K562 (cell line): ENCODE measurements around the gene SAMD11. TPM values are rescaled to one million over a fixed set of nuclear protein-coding genes. Genes with fewer than 3 reads are reported as not detected.

Experiments used
- ATAC-seq: fragments of 200-7000 bp; cut with Tn5 transposase; 3 replicates; pipeline ENCODE4 v1.9.1; 2020; ENCODE audit warnings: moderate library complexity
- BruUV-seq: library from RNA; stranded (reverse); fragments of 400-500 nt; replicated peaks from 2 replicates; lab custom pipeline; 2021; lab: Mats Ljungman, UMichigan
- CTCF ChIA-PET: fragments of 300-600 bp; formaldehyde crosslinking; extraction: SDS; loops from one replicate; lab custom pipeline; 2021; ENCODE audit warnings: low intra/inter-chr PET ratio; lab: Yijun Ruan, JAX
- POLR2A ChIA-PET: fragments of 300-600, 350-650 bp; sonication (Branson Sonifier 250); formaldehyde crosslinking; extraction: SDS; loops from one replicate; lab custom pipeline; 2021; ENCODE audit warnings: antibody characterized with exemption, inconsistent platforms; lab: Yijun Ruan, JAX
- DNase-seq, 4 experiments: peaks; one replicate each; pipeline versions ENCODE4 v3.0.0 to v3.0.0-alpha.2; 2011 to 2018; ENCODE audit warnings: low spot score in 3 of 4, mixed read lengths in 3 of 4; ENCODE audit errors: extremely low read depth in 1 of 4
- FAIRE-seq: peaks from 2 replicates; lab custom pipeline; 2011; peaks lifted over from hg19 to GRCh38; lab: Jason Lieb, UNC
- H2AFZ ChIP-seq: 2 replicates; pipeline ENCODE4 v1.6.0; 2011; ENCODE audit warnings: low read depth, low read length, control low read depth, inconsistent platforms
- H3K27ac ChIP-seq: fragments of 200-600 bp; 3 replicates; pipeline ENCODE4 v1.8.0; 2011; ENCODE audit warnings: low read depth, mild to moderate bottlenecking, control low read depth, inconsistent platforms, low read length, moderate library complexity, mixed read lengths; ENCODE audit errors: extremely low read depth
- H3K27me3 ChIP-seq, 2 experiments: fragments of 300-600 bp in 1 of 2; 2 replicates in 1 of 2; 3 replicates in 1 of 2; pipeline versions ENCODE4 v1.6.0 to v1.8.0; 2011; ENCODE audit warnings: inconsistent platforms in 2 of 2, low read length in 2 of 2, mild to moderate bottlenecking in 1 of 2, mixed read lengths in 1 of 2, moderate library complexity in 1 of 2; ENCODE audit not compliant: control insufficient read depth in 2 of 2, insufficient read depth in 2 of 2
- H3K36me3 ChIP-seq: fragments of 300-600 bp; 3 replicates; pipeline ENCODE4 v1.8.0; 2011; ENCODE audit warnings: mild to moderate bottlenecking, low read length, inconsistent platforms; ENCODE audit not compliant: control insufficient read depth, insufficient read depth
- H3K4me1 ChIP-seq, 2 experiments: fragments of 200-600 bp in 1 of 2; replicated peaks in 1 of 2; 2 replicates in 1 of 2; 3 replicates in 1 of 2; pipeline versions ENCODE4 v1.5.1 to v1.8.0; 2011; ENCODE audit warnings: inconsistent platforms in 2 of 2, low read length in 2 of 2, mild to moderate bottlenecking in 1 of 2, mixed read lengths in 1 of 2, moderate library complexity in 1 of 2; ENCODE audit not compliant: control insufficient read depth in 2 of 2, insufficient read depth in 2 of 2
- H3K4me2 ChIP-seq: 2 replicates; pipeline ENCODE4 v1.6.1; 2011; ENCODE audit warnings: low read length, control low read depth, inconsistent platforms, mixed read lengths; ENCODE audit not compliant: insufficient read depth
- H3K4me3 ChIP-seq: fragments of 200-600 bp; sonication (generic), shearing (Covaris generic); 2 replicates; pipeline ENCODE4 v1.5.1; 2016; ENCODE audit warnings: control low read depth, inconsistent platforms
- H3K79me2 ChIP-seq: fragments of 200-600 bp; 3 replicates; pipeline ENCODE4 v1.8.0; 2011; ENCODE audit warnings: low read length, inconsistent platforms; ENCODE audit not compliant: control insufficient read depth, insufficient read depth
- H3K9ac ChIP-seq, 2 experiments: 2 replicates each; pipeline versions ENCODE4 v1.6.0 to v1.6.1; 2011; ENCODE audit warnings: low read depth in 2 of 2, low read length in 2 of 2, control low read depth in 1 of 2, inconsistent platforms in 1 of 2, mild to moderate bottlenecking in 1 of 2, mixed read lengths in 1 of 2; ENCODE audit not compliant: insufficient read depth in 1 of 2
- H3K9me1 ChIP-seq: one replicate; pipeline ENCODE4 v1.6.0; 2011; ENCODE audit warnings: inconsistent platforms, mild to moderate bottlenecking, low read length, moderate library complexity; ENCODE audit not compliant: control insufficient read depth, insufficient read depth
- H3K9me3 ChIP-seq: replicated peaks from 2 replicates; pipeline ENCODE4 v1.5.1; 2011; ENCODE audit warnings: low read depth, low read length, inconsistent platforms; ENCODE audit not compliant: control insufficient read depth, insufficient read depth
- H4K20me1 ChIP-seq: replicated peaks from 2 replicates; pipeline ENCODE4 v1.6.1; 2011; ENCODE audit warnings: low read length, inconsistent platforms, mixed read lengths; ENCODE audit not compliant: control insufficient read depth, insufficient read depth
- BCL6 ChIP-seq: fragments of 250-450 bp; sonication (Bioruptor Pico); IDR thresholded peaks from 2 replicates; pipeline ENCODE4 v1.4.0; 2020
- BRD4 ChIP-seq: fragments of 200-600 bp; sonication (generic); IDR thresholded peaks from 2 replicates; pipeline ENCODE4 v1.6.1; 2017; ENCODE audit warnings: inconsistent platforms
- DNMT1 ChIP-seq: fragments of 450-650 bp; IDR thresholded peaks from 2 replicates; pipeline ENCODE4 v1.6.1; 2016; ENCODE audit warnings: antibody characterized with exemption, mild to moderate bottlenecking
- ETV5 ChIP-seq: sonication (generic); formaldehyde crosslinking; IDR thresholded peaks from 2 replicates; pipeline ENCODE4 v1.4.0; 2020; ENCODE audit warnings: low read depth, mild to moderate bottlenecking, missing genetic modification reagents
- FOXA3 ChIP-seq, 2 experiments: fragments of 450-650 bp in 1 of 2; sonication (generic) in 1 of 2; formaldehyde crosslinking; IDR thresholded peaks in 1 of 2; conservative IDR thresholded peaks in 1 of 2; 2 replicates each; pipeline versions ENCODE4 v1.4.0 to v1.8.0; 2020 to 2022; ENCODE audit warnings: mild to moderate bottlenecking in 2 of 2, missing genetic modification reagents in 1 of 2
- HCFC1 ChIP-seq: IDR thresholded peaks from 2 replicates; pipeline ENCODE4 v1.6.1; 2012; ENCODE audit warnings: low read depth, low read length, improper control_type of control experiment
- HDAC1 ChIP-seq, 2 experiments: fragments of 450-650 bp; IDR thresholded peaks; 2 replicates each; pipeline ENCODE4 v1.6.1; 2016 to 2017; ENCODE audit warnings: inconsistent platforms in 1 of 2, mild to moderate bottlenecking in 1 of 2, moderate library complexity in 1 of 2
- KDM2B ChIP-seq: fragments of 250-450 bp; sonication (Bioruptor Pico); IDR thresholded peaks from 2 replicates; pipeline ENCODE4 v1.8.0; 2021; ENCODE audit warnings: mild to moderate bottlenecking, moderate library complexity
- NELFE ChIP-seq: IDR thresholded peaks from 2 replicates; pipeline ENCODE4 v1.6.1; 2011; ENCODE audit warnings: mild to moderate bottlenecking; ENCODE audit not compliant: insufficient read depth, insufficient read length
- ZNF174 ChIP-seq: fragments of 250-450 bp; sonication (Bioruptor Pico); IDR thresholded peaks from 2 replicates; pipeline ENCODE4 v1.4.0; 2020; ENCODE audit warnings: mild to moderate bottlenecking
- ZNF785 ChIP-seq: fragments of 250-450 bp; sonication (Bioruptor Pico); IDR thresholded peaks from 2 replicates; pipeline ENCODE4 v1.4.0; 2020; ENCODE audit warnings: mild to moderate bottlenecking
- WGBS: fragments of 100-300 bp; shearing (Covaris generic); methylation state at CpG from one replicate; pipeline ENCODE4 v1.1.6; 2016; ENCODE audit warnings: low coverage, mixed read lengths; ENCODE audit not compliant: insufficient coverage; ENCODE audit errors: missing lambda C conversion rate; 5-methylcytosine and 5-hydroxymethylcytosine counted together
- in situ Hi-C: fragments of 300-500 bp; cut with MboI; formaldehyde crosslinking; loops from 4 replicates; pipeline ENCODE4 v1.15.0; 2018; ENCODE audit warnings: inconsistent platforms, mixed read lengths
- intact Hi-C: fragments of 100-400 bp; cut with micrococcal nuclease; formaldehyde crosslinking; loops from 2 replicates; pipeline ENCODE4 v1.14.2; 2022
- polyA plus RNA-seq, 8 experiments: library from polyadenylated mRNA; depleted of rRNA in 4 of 8; stranded (reverse) in 5 of 8; unstranded in 3 of 8; fragments of >200 nt; fragmentation: Nextera tagmentation in 2 of 8; fragmentation: Illumina TruSeq in 1 of 8; extraction: Ambion mirVana in 2 of 8; extraction: Trizol in 1 of 8; gene quantifications; 2 replicates each; pipeline versions ENCODE4 v1.2.1 to v1.2.3, GENCODE V29; 2011 to 2014; ENCODE audit warnings: inconsistent platforms in 1 of 8, missing spikeins in 1 of 8
- total RNA-seq, 7 experiments: library from RNA; depleted of rRNA in 6 of 7; stranded (reverse); fragments of >200 nt in 6 of 7; fragmentation: Illumina TruSeq in 2 of 7; extraction: Trizol in 2 of 7; gene quantifications; 2 replicates each; pipeline versions ENCODE4 v1.2.1 to v1.2.3, GENCODE V29; 2011 to 2021; ENCODE audit warnings: low replicate concordance in 1 of 7
- TF ChIP-seq, protein P1 (sequence below), 2 experiments: fragments of 250-450 bp in 1 of 2; fragments of 450-650 bp in 1 of 2; sonication (Bioruptor Pico) in 1 of 2; IDR thresholded peaks; 2 replicates each; pipeline versions ENCODE4 v1.6.1 to v1.8.0; 2016 to 2021; ENCODE audit warnings: mild to moderate bottlenecking in 2 of 2, moderate library complexity in 2 of 2, missing compliant biosample characterization in 1 of 2, missing genetic modification characterization in 1 of 2
- TF ChIP-seq, protein P2 (sequence below), 2 experiments: fragments of 200-800 bp in 1 of 2; sonication (Bioruptor generic) in 1 of 2; sonication (generic) in 1 of 2; formaldehyde crosslinking in 1 of 2; IDR thresholded peaks in 1 of 2; conservative IDR thresholded peaks in 1 of 2; 2 replicates each; pipeline versions ENCODE4 v1.5.0 to v1.6.1; 2016 to 2020; ENCODE audit warnings: missing compliant biosample characterization in 1 of 2, missing genetic modification characterization in 1 of 2, missing genetic modification reagents in 1 of 2
- TF ChIP-seq, protein P3 (sequence below): sonication (generic); formaldehyde crosslinking; IDR thresholded peaks from 2 replicates; pipeline ENCODE4 v1.8.0; 2022; ENCODE audit warnings: mild to moderate bottlenecking, missing genetic modification reagents

The SAMD11 gene
- total and polyA plus RNA-seq, 9 of the 15 experiments (the other 6 are each of a cell fraction or from before 2014, with no cell fraction given), result 0.07 to 0.82 (median 0.11) TPM; not detected in 2

DNA sequence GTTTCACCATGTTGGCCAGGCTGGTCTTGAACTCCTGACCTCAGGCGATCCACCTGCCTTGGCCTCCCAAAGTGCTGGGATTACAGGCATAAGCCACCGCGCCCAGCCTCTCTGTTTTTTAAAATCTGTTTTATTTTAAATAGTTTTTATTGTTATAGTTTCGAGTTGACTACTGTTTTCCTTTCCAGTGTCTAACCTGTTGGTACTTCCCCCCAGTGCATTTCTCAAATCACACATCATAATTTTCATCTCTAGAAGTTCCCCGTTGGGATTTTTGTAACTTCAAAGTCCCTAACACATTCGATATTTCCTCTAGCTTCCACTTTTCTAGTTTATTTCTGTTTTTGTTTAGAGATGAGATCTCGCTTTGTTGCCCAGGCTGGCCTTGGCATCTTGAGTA, 68.6 kb downstream of the SAMD11 start:
- in situ Hi-C loops, result no loop called here
- no peak overlapping the region for H2AFZ ChIP-seq
- no peak for DNase-seq
- intact Hi-C loops, result no loop called here
- ChIA-PET CTCF (no interaction called here), POLR2A (interaction anchor here (1.1 to 1.4 kb wide), 2 partner anchors 11 to 12 kb away, joined by 4 to 7 read pairs; partner anchors contain the start of gene PERM1)
- peaks cover 0 to 24% of the 10 kb centered on the region in 2 experiments; a peak in 2 of 5 replicates for H3K4me1 ChIP-seq
- peaks cover 11 to 18% of the 10 kb centered on the region in 2 experiments; a peak in 4 of 5 replicates for H3K27me3 ChIP-seq
- H3K79me2 ChIP-seq, result no peaks in the 10 kb centered on the region
- no TSS peak for BruUV-seq
- no peak overlapping the region for H3K27ac ChIP-seq
- no peak for FAIRE-seq
- ATAC-seq, result no peak
- no peaks in the 10 kb centered on the region for H3K9me3 ChIP-seq
- H3K9ac ChIP-seq, result no peak overlapping the region
- H3K9me1 ChIP-seq, result no peaks in the 10 kb centered on the region
- TF ChIP-seq, protein P1, sequence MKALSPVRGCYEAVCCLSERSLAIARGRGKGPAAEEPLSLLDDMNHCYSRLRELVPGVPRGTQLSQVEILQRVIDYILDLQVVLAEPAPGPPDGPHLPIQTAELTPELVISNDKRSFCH (CRISPR knock-in tag; IDR thresholded peaks at IDR 0.05), result no peak
- TF ChIP-seq, protein P1 (tag; IDR thresholded peaks at IDR 0.05), result no peak
- no peak for TF ChIP-seq ZNF174
- TF ChIP-seq FOXA3 (CRISPR knock-in tag; conservative IDR thresholded peaks at IDR 0.05 in 1 of 2, IDR thresholded peaks at IDR 0.05 in 1 of 2), result no peak
- TF ChIP-seq KDM2B (CRISPR knock-in tag), result no peak
- no peak for TF ChIP-seq HCFC1
- no peak for TF ChIP-seq BCL6 (CRISPR knock-in tag)
- no peak for TF ChIP-seq NELFE
- no peak for TF ChIP-seq ETV5 (CRISPR knock-in tag)
- no peak for TF ChIP-seq DNMT1
- TF ChIP-seq, protein P2, sequence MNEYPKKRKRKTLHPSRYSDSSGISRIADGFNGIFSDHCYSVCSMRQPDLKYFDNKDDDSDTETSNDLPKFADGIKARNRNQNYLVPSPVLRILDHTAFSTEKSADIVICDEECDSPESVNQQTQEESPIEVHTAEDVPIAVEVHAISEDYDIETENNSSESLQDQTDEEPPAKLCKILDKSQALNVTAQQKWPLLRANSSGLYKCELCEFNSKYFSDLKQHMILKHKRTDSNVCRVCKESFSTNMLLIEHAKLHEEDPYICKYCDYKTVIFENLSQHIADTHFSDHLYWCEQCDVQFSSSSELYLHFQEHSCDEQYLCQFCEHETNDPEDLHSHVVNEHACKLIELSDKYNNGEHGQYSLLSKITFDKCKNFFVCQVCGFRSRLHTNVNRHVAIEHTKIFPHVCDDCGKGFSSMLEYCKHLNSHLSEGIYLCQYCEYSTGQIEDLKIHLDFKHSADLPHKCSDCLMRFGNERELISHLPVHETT (CRISPR knock-in tag; conservative IDR thresholded peaks at IDR 0.05 in 1 of 2, IDR thresholded peaks at IDR 0.05 in 1 of 2), result no peak
- TF ChIP-seq, protein P3, sequence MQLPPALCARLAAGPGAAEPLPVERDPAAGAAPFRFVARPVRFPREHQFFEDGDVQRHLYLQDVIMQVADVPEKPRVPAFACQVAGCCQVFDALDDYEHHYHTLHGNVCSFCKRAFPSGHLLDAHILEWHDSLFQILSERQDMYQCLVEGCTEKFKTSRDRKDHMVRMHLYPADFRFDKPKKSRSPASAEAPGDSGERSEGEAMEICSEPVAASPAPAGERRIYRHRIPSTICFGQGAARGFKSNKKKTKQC, result no peak
- TF ChIP-seq BRD4, result no peak
- no peak for TF ChIP-seq ZNF785
- no peak for TF ChIP-seq HDAC1 (IDR thresholded peaks at IDR 0.05)
- no peaks in the 10 kb centered on the region for H3K36me3 ChIP-seq
- peaks cover 8% of the 10 kb centered on the region; the same call in 1 of the 2 replicates for H4K20me1 ChIP-seq
- H3K4me3 ChIP-seq, result no peak overlapping the region
- WGBS, result 41% methylated on average over 6 of the region's 7 CpGs
- H3K4me2 ChIP-seq, result no peak overlapping the region
